Activated T-cell treated with anti-CD3 and anti-CD28 coated beads, Interleukin-2, amount 50 U/mL, for 1 hour (primary cell): ENCODE measurements around the gene ENTPD1.
"Not testable (repeated sequence)": the region's sequence is repeated elsewhere in the genome, so short reads cannot be mapped to it uniquely, and the experiment has no call there.

Source experiments
- DNase-seq: peaks from one replicate; pipeline ENCODE4 v3.0.0-alpha.2; 2020

ENTPD1 gene

GRCh38 chr10:95756041-95756761 lies at the start of gene ENTPD1:
ENTPD1 (plus strand) TSS chr10:95756163; CDS start chr10:95756240, 77 bp downstream.
- no peak for DNase-seq

GRCh38 chr10:95706573-95706972 lies 49.4 kb upstream of the ENTPD1 start:
- no peak for DNase-seq

- no peak for DNase-seq
Measured at GRCh38 chr10:95706990-95707389, 49.0 kb upstream of the ENTPD1 start.

- DNase-seq, result no peak
Measured at GRCh38 chr10:95711492-95711891, 44.5 kb upstream of the ENTPD1 start.

- no peak for DNase-seq
Measured at GRCh38 chr10:95716466-95716865, 39.5 kb upstream of the ENTPD1 start.

- DNase-seq, result no peak
Measured at GRCh38 chr10:95716866-95717265, 39.1 kb upstream of the ENTPD1 start.

GRCh38 chr10:95720745-95721144 lies 35.2 kb upstream of the ENTPD1 start:
- DNase-seq, result not testable (repeated sequence)

- not testable (repeated sequence) for DNase-seq
Measured at GRCh38 chr10:95722496-95722895, 33.5 kb upstream of the ENTPD1 start.

GRCh38 chr10:95728526-95728925 lies 27.4 kb upstream of the ENTPD1 start:
- DNase-seq, result no peak

GRCh38 chr10:95729323-95730055 lies 26.5 kb upstream of the ENTPD1 start:
- no peak for DNase-seq

- DNase-seq, result no peak
Measured at GRCh38 chr10:95730233-95730632, 25.7 kb upstream of the ENTPD1 start.

GRCh38 chr10:95732907-95733306 lies 23.1 kb upstream of the ENTPD1 start:
- DNase-seq, result not testable (repeated sequence)

- DNase-seq, result no peak
Measured at GRCh38 chr10:95739056-95739455, 16.9 kb upstream of the ENTPD1 start.

- no peak for DNase-seq
Measured at GRCh38 chr10:95741807-95742467, 14.0 kb upstream of the ENTPD1 start.

- no peak for DNase-seq
Measured at GRCh38 chr10:95742485-95742884, 13.5 kb upstream of the ENTPD1 start.

GRCh38 chr10:95742962-95743535 lies 12.9 kb upstream of the ENTPD1 start:
- no peak for DNase-seq

- DNase-seq, result no peak
Measured at GRCh38 chr10:95745501-95745900, 10.5 kb upstream of the ENTPD1 start.

- no peak for DNase-seq
Measured at GRCh38 chr10:95748349-95748748, 7.6 kb upstream of the ENTPD1 start.

GRCh38 chr10:95755511-95756004 lies 405 bp upstream of the ENTPD1 start:
- DNase-seq, result no peak

GRCh38 chr10:95756809-95757684 lies 1.1 kb downstream of the ENTPD1 start:
- no peak for DNase-seq

GRCh38 chr10:95758351-95759025 lies 2.5 kb downstream of the ENTPD1 start:
- no peak for DNase-seq
